Stimulated activated naive CD8-positive, alpha-beta T cell treated with anti-CD3 and anti-CD28 coated beads, Interleukin-15, Interleukin-2, amounts not matched to agents 100 U/mL and 50 U/mL, for 24 hours (primary cell): ENCODE results near the gene OR6A2.
"Not testable (repeated sequence)": the region's sequence is repeated elsewhere in the genome, so short reads cannot be mapped to it uniquely, and the experiment has no call there.

Experiments
- ATAC-seq: fragments of 150-1000 bp; cut with Tn5 transposase; one replicate; pipeline ENCODE4 v1.10.0; 2021
- DNase-seq: peaks from one replicate; pipeline ENCODE4 v3.0.0; 2021

Gene OR6A2

GRCh38 chr11:6799402-6799801 is at the start of gene OR6A2:
OR6A2 (minus strand) TSS chr11:6799689; CDS start chr11:6795708, 3,981 bp downstream.
- DNase-seq = no peak
- ATAC-seq = no peak

- no peak for ATAC-seq
- DNase-seq = no peak
These were observed 45.9 kb upstream of the OR6A2 start, which contains the start of gene OR10A5 for GRCh38 chr11:6845383-6845782. OR10A5 (plus strand) TSS chr11:6845683; CDS start chr11:6845683, 0 bp downstream.

- no peak for DNase-seq
- ATAC-seq = no peak
These were observed 44.9 kb upstream of the OR6A2 start for GRCh38 chr11:6844356-6844755.

GRCh38 chr11:6843670-6844069 is 44.2 kb upstream of the OR6A2 start:
- DNase-seq (no peak), ATAC-seq (no peak)

- no peak for DNase-seq
- ATAC-seq = no peak
These were observed 42.2 kb upstream of the OR6A2 start for GRCh38 chr11:6841694-6842093.

GRCh38 chr11:6834021-6834420 is 34.5 kb upstream of the OR6A2 start:
- ATAC-seq (no peak), DNase-seq (no peak)

- DNase-seq (no peak), ATAC-seq (no peak)
These were observed 33.9 kb upstream of the OR6A2 start for GRCh38 chr11:6833356-6833755.

- DNase-seq (no peak), ATAC-seq (no peak)
These were observed 28.6 kb upstream of the OR6A2 start for GRCh38 chr11:6828103-6828502.

- ATAC-seq = no peak
- no peak for DNase-seq
These were observed 25.8 kb upstream of the OR6A2 start for GRCh38 chr11:6825231-6825744.

GRCh38 chr11:6824136-6824823 is 24.8 kb upstream of the OR6A2 start:
- ATAC-seq (no peak), DNase-seq (no peak)

- no peak for ATAC-seq
- DNase-seq = no peak
These were observed 19.5 kb upstream of the OR6A2 start for GRCh38 chr11:6818967-6819366.

- DNase-seq (no peak), ATAC-seq (no peak)
These were observed 18.2 kb upstream of the OR6A2 start for GRCh38 chr11:6817694-6818093.

- DNase-seq = no peak
- ATAC-seq = no peak
These were observed 14.2 kb upstream of the OR6A2 start for GRCh38 chr11:6813656-6814055.

- ATAC-seq (peak; percentile 57), DNase-seq (peak; percentile 15)
These were observed 13.0 kb upstream of the OR6A2 start for GRCh38 chr11:6812390-6813005.

GRCh38 chr11:6801075-6801474 is 1.6 kb upstream of the OR6A2 start:
- not testable (repeated sequence) for ATAC-seq, DNase-seq

- DNase-seq = no peak
- ATAC-seq = no peak
These were observed 4.8 kb downstream of the OR6A2 start for GRCh38 chr11:6794639-6795038.

- DNase-seq (no peak), ATAC-seq (no peak)
These were observed 8.9 kb downstream of the OR6A2 start for GRCh38 chr11:6790546-6790945.

GRCh38 chr11:6782720-6783119 is 16.8 kb downstream of the OR6A2 start, which contains the start of gene OR2AG1:
OR2AG1 (plus strand) TSS chr11:6783020; CDS start chr11:6785038, 2,018 bp downstream.
- ATAC-seq = no peak
- DNase-seq = no peak

GRCh38 chr11:6780829-6781228 is 18.7 kb downstream of the OR6A2 start:
- no peak for ATAC-seq
- no peak for DNase-seq

- ATAC-seq = no peak
- no peak for DNase-seq
These were observed 21.0 kb downstream of the OR6A2 start for GRCh38 chr11:6778518-6778917.

GRCh38 chr11:6771926-6772893 is 27.3 kb downstream of the OR6A2 start, which contains the start of gene OR2AG2:
OR2AG2 (minus strand) TSS chr11:6771976; CDS start chr11:6768957, 3,019 bp downstream.
- DNase-seq = no peak

GRCh38 chr11:6757373-6757967 is 42.0 kb downstream of the OR6A2 start:
- DNase-seq (peak; percentile 63), ATAC-seq (peak; percentile 84)

More at GRCh38 chr11:6771926-6772893, 27.3 kb downstream of the OR6A2 start, which contains the start of gene OR2AG2:
- no peak for ATAC-seq
